Erythroblast (primary cell): ENCODE data around the gene RARA.
"Not testable (repeated sequence)": the region's sequence is repeated elsewhere in the genome, so short reads cannot be mapped to it uniquely, and the experiment has no call there.

Experiments
- DNase-seq, 2 experiments: peaks; one replicate each; lab custom pipeline; 2025; lab: John Stamatoyannopoulos, UW
- GATA1 ChIP-seq: IDR thresholded peaks from 2 replicates; pipeline ENCODE4 v1.6.1; 2011; ENCODE audit warnings: low read depth, mild to moderate bottlenecking, control low read depth, low read length, moderate library complexity
- POLR2A ChIP-seq: IDR thresholded peaks from 2 replicates; pipeline ENCODE4 v1.6.1; 2011; ENCODE audit warnings: mild to moderate bottlenecking, low read length

Gene RARA

DNA sequence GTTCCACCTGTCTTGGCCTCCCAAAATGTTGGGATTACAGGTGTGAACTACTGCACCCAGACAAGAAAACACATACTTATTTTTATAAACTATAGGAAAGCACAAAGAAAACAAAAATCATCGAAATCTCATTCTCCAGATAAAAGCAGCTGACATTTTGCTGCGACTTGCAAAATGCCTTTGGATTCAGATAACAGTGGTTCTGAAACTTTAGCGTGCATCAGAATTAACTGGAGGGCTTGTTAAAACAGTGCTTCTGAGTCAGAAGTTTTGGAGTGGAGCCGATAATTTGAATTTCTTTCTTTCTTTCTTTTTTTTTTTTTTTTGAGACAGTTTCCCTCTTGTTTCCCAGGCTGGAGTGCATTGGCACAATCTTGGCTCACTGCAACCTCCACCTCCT lies 73.3 kb downstream of the RARA start:
- no peak for TF ChIP-seq GATA1
- no peak for TF ChIP-seq POLR2A
- DNase-seq: no peak

DNA sequence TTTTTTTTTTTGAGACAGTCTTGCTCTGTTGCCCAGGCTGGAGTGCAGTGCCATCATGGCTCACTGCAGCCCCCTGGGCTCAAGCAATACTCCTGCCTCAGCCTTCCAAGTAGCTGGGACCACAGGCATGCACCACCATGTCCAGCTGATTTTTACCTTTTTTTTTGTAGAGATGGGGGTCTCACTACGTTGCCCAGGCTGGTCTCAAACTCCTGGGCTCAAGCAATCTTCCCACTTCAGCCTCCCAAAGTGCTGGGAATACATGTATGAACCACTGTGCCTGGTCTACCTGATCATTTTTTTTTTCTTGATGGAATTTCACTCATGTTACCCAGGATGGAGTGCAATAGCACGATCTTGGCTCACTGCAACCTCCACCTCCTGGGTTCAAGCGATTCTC lies 77.6 kb downstream of the RARA start:
- DNase-seq: not testable (repeated sequence)

DNA sequence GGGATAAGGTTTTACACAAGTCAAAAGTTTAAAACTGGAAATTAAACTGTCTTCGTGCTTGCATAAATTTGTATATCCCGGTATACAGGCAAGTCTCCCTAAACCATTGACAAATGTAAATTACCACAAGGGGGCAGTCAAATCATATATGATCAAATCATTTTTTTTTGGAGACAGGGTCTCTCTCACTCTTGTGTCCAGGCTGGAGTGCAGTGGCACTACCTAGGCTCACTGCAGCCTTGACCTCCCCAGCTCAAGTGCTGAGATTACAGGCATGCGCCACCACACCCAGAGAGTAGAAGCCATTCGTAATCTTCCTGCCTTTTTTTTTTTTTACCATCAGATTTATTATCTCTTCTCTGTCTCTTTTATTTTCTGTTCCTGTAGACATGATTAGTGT lies 90.2 kb downstream of the RARA start:
- DNase-seq: peak; percentile 54 to 58

DNA sequence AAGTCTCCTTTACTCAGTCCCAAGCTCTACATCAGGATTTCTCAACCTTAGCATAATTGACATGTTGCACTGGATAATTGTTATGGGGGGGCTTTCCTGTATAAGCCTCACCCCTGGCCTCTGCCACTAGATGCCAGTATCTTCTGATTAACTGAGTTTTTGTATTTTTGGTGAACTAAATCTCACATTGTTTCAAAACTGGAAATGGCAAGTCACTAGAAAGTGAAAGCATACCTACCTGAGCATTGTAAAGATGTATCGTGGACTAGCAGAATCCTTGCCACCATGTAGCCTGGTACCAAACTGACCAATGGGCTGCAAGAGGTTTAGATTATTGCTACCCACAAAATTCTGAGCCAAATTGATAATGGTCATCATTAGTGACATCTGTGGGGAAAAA lies 93.7 kb downstream of the RARA start:
- no peak for DNase-seq
- no peak for TF ChIP-seq GATA1
- no peak for TF ChIP-seq POLR2A

More for the DNA sequence above, 90.2 kb downstream of the RARA start:
- peak; percentile 9 for TF ChIP-seq POLR2A
- TF ChIP-seq GATA1: no peak

DNA sequence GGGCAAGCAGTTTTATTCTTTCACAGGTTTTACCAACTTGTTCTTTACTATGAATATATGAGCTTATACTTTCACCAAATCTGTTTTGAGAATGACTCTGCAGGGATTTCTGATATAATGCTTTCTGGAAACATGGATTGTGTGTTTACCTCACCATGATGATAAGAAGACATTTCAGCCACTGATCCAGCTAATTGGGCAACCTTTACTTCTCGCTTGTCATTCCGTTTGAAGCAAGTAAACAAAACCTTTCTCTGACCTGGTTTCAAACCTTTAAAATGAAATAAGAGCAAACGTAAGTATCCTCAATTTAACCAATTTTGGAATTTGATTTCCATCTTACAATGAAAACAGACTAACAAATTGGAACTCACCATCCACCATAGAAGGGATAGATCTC lies 95.0 kb downstream of the RARA start:
- TF ChIP-seq POLR2A: no peak
- DNase-seq: no peak
